ENCODE measurements around the gene MYB.

DNA sequence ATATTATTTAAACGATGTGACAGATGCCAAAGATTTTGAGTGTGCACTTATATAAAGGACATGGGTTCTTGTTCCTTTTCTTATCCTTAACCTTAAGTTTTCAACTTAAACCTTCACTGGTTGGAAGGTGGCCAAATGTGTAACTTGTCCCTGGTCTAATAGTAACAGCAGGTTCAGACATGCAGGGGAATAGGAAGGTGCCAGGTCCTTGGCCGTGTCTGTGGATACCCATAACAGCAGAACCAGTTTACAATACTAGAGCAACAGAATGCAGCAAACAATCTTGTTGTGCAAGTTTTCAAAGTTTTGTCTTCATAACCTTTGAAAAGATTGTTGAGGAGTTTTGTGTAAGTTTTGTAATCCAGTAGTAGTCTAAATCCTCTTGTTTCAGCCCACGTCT lies 4.4 kb downstream of the MYB start:
- TF ChIP-seq EZH2 (IDR thresholded peaks at IDR 0.05; ENCODE audit: low read length, missing control alignments) = no peak
- TF ChIP-seq, protein P1, sequence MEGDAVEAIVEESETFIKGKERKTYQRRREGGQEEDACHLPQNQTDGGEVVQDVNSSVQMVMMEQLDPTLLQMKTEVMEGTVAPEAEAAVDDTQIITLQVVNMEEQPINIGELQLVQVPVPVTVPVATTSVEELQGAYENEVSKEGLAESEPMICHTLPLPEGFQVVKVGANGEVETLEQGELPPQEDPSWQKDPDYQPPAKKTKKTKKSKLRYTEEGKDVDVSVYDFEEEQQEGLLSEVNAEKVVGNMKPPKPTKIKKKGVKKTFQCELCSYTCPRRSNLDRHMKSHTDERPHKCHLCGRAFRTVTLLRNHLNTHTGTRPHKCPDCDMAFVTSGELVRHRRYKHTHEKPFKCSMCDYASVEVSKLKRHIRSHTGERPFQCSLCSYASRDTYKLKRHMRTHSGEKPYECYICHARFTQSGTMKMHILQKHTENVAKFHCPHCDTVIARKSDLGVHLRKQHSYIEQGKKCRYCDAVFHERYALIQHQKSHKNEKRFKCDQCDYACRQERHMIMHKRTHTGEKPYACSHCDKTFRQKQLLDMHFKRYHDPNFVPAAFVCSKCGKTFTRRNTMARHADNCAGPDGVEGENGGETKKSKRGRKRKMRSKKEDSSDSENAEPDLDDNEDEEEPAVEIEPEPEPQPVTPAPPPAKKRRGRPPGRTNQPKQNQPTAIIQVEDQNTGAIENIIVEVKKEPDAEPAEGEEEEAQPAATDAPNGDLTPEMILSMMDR (conservative IDR thresholded peaks at IDR 0.05 in 1 of 2, IDR thresholded peaks at IDR 0.05 in 1 of 2; ENCODE audit: low read depth in 1 of 2, low read length in 2 of 2) = no peak

Measured in fibroblast of lung (primary cell).